Measurements from ENCODE around the gene ZNF417.
"Not testable (repeated sequence)": the region's sequence is repeated elsewhere in the genome, so short reads cannot be mapped to it uniquely, and the experiment has no call there.

- peak; percentile 77 for TF ChIP-seq CTCF (IDR thresholded peaks at IDR 0.05)
- TF ChIP-seq TCF7L2 (IDR thresholded peaks at IDR 0.05; ENCODE audit: low read depth, low read length) = not testable (repeated sequence)
- peak; percentile 88 for TF ChIP-seq POLR2AphosphoS5 (IDR thresholded peaks at IDR 0.05; ENCODE audit: low read depth, low read length)
- TF ChIP-seq SIN3A (IDR thresholded peaks at IDR 0.05; ENCODE audit: borderline replicate concordance, insufficient read depth, low read depth, low read length) = 0 out of 2 replicates have a peak, but pooled peaks have one; percentile 55
These were observed at the start of gene ZNF417 for GRCh38 chr19:57916168-57916995.

Measured in Panc1 (cell line).